Fibroblast of skin of back (primary cell): ENCODE data around the gene ADIG.

Experiments used
- DNase-seq: peaks from one replicate; pipeline ENCODE4 v3.0.0-alpha.2; 2013

ADIG gene

GRCh38 chr20:38633577-38634093 is 52.6 kb downstream of the ADIG start:
- DNase-seq: peak; percentile 38

GRCh38 chr20:38635721-38636288 is 54.8 kb downstream of the ADIG start:
- peak; percentile 21 for DNase-seq
